GM19043 (cell line): ENCODE results near the gene CCDC57.

Experiments used
- ATAC-seq: cut with Tn5 transposase; IDR thresholded peaks from one replicate; pipeline ENCODE4 v1.9.1; 2021; ENCODE audit warnings: low read depth; ENCODE audit not compliant: unreplicated experiment

The CCDC57 gene

GRCh38 chr17:82129095-82129494, 83.5 kb downstream of the CCDC57 start:
- ATAC-seq, result no peak

GRCh38 chr17:82128287-82128686, 84.4 kb downstream of the CCDC57 start:
- ATAC-seq, result no peak

DNA sequence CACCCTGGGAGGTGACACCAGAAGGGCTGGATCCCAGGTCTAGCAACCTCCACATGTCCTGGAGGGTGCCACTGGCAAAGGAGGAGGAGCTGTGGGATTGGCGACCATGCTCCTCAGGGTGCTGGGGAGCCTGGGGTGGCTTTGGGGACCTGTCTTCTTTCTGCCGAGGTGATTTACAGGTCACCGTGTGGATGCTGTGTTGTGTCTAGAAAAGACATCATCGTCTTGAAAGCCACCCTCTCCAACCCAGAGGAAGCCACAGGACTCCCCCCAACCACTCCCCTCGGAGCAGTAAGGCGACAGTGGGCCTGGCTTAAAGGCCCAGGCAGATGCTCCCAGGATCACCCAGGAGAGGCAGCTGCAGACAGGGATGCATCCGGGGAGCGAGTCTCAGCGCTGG, 84.9 kb downstream of the CCDC57 start:
- ATAC-seq, result no peak

DNA sequence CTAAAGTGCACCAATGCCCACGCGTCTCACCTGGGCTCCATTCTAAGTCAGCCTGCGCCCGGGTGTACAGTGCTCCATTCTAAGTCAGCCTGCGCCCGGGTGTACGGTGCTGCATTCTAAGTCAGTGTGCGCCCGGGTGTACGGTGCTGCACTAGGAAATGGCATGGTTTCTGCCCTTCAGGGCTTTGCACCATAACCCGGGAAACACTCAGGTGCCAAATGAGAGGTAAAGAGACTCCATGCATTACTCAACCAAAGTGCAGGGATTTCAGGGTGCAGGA, 85.4 kb downstream of the CCDC57 start:
- ATAC-seq, result no peak

DNA sequence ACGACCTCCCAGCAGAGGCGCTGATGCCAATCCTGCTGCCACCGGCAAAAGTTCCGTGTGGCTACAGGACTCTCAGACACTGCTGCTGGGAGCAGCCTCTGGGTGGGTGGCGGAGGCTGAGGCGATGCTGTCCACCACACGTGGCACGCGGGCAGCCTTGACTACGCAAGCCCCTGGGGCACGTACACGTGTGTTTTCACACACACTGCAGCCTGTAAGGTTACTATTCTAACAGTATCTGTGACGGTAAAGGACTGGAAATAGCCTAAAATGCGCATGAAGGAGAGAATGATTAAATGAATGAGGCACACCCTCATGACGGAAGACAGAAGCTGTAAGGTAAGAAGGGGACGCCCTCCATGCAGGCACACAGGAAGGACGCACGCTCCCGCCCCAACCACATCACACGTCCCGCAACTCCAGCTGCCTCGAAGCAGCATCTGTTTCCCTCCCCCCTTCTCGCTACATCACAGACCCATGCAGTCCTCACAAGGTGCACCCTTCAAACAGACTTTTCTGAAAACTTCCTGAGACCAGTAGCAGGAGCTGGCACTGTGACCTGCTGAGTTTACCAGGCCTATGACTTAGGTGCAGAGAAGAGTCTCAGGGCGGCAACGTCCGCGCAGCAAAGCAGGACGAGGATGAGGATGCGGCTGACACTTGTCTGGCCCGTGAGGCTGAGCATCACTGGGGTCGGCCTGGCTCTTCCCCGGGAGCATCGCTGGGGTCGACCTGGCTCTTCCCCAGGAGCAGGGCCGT, 85.9 kb downstream of the CCDC57 start:
- ATAC-seq, result no peak

- no peak for ATAC-seq
These were observed 88.5 kb downstream of the CCDC57 start for GRCh38 chr17:82124101-82124500.

- no peak for ATAC-seq
These were observed 90.7 kb downstream of the CCDC57 start for GRCh38 chr17:82121660-82122629.

DNA sequence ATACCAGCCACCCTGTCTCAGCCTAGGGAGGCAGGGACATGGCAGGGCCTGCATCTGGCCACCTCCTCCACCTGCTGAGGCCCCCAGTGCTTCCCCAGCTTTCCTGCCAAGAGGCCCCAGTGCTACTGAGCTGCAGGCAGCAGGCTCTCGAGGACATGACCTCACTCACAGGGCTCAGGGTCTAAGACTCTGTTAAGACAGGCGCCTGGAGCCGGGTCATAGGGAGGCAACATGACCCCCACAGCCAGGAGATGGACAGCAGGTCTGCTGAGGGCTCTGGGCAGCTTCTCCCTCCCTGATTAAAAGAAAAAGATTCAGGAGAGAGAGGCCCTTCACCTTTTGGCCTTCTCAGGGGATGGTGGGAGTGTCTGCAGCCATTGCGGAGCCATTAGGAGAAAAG, 91.4 kb downstream of the CCDC57 start:
- no peak for ATAC-seq

- no peak for ATAC-seq
These were observed 92.5 kb downstream of the CCDC57 start for GRCh38 chr17:82120148-82120547.

- ATAC-seq, result no peak
These were observed 93.7 kb downstream of the CCDC57 start for GRCh38 chr17:82118815-82119380.

DNA sequence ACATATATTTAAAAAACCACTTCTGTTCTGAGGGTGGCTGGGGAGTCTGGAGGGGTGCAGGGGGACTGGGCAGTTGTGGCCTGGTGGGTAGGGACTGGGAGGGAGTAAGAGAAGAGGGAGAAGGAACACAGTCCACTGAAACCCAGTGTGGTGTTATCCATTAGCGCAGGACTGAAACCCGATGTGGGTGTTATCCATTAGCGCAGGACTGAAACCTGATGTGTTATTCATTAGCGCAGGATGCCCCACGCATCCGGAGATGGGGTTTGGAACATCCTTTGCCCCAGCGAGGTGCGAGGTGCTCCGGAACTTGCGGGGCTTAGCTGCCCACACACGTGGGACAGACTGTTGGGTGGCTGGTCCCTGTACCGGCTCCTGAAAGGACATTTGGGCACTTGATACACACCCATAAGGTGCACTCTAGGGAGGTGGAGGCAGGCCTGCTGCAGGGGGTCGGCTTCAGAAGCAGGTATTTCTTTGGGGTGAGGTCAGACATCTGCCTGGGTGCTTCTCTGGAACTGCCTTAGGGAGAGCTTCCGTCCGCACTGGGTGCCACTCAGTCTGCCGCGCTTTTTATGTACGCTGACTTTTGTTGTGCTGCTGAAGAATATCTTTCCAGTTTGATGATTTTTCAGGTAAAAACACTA, 94.4 kb downstream of the CCDC57 start:
- ATAC-seq, result no peak

DNA sequence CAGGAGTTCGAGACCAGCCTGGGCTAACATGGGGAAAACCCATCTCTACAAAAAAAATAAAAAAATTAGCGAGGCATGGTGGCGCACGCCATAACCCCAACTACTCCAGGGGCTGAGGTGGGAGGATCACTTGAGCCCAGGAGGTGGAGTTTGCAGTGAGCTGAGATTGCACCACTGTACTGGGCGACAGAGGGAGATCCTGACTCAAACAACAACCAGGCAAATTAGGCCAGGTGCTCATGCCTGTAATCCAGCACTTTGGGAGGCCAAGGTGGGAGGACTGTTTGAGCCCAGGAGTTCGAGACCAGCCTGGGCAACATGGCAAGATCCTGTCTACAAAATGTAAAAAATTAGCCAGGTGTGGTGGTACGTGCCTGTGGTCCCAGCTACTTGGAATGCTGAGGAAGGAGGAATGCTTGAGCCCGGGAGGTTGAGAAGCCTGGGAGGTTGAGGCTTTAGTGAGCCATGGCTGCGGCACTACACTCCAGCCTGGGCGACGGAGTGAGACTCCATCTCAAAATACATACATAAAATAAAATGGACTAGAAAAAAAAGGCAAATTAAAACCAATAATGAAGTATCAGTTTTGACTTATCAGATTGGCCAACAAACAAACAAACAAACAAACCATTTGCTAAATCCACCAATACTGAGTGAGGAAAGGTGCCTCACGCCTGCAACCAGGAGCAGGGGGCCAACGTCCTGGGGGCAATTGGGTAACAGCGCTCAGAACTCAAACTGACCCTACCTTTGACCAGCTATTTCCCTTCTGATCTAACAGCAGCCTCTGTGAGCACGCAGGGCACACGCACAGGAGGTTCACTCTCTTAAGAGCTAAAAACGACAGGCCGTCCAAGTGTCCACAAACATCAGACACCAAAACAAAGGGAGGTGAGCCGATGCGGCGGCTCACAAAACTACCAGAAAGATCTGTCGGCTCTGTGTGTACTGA, 95.2 kb downstream of the CCDC57 start:
- no peak for ATAC-seq

DNA sequence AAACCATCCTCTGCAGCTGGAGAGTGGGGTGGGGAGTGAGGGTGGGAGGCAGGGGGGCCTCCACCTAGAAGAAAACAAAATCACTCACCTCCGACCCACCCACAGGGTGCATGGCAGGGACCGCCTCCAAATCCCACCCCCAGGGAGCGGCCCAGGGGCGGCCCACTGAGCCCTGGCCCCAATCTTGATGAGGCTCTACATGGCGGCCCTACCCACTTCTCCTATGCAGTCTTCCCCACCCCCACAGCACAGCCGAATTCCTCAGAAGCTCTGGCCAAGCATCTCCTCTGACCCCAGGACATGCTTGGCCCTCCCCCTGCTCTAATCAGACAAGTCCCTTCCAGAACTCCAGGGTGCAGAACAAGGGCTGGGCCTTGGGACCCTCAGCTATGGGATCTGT, 96.4 kb downstream of the CCDC57 start:
- no peak for ATAC-seq

DNA sequence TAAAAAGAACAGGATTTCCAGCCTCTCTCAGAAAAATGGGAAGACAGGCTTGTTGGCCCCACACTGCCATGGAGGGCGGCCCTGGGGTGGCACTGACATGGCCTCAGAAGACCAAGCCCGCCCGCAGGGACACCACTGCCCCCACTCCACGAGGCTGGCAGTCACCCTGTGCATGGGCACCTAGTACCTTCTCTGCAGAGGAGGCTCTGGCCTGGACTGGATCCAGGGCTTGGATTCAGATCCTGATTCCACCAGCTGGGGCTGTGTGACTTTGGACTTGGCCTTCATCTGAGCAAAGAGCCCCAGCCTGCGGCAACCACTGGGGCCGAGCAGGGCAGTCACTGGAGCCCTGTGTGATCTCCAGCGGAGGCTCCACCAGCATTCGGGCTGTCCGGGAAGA, 97.8 kb downstream of the CCDC57 start:
- no peak for ATAC-seq

DNA sequence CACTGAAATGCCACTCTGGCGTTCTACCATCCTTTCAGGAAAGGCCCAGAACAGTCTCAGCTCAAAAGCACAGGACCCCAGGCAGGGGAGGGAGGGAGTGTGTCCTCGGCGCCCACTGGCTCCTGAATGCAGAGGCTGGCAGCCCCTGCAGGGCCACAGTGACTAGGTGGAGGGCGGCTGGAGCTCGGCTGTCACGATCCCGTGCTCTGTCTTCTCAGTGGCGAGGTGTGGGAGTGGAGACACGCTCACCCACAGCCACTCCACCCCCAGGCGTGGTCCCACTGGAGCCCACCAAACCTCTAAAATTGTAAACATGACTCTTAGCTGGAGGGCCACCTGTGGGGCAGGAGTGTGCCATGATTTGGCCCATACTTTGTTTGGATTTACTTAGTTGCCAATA, 98.2 kb downstream of the CCDC57 start:
- ATAC-seq, result no peak

DNA sequence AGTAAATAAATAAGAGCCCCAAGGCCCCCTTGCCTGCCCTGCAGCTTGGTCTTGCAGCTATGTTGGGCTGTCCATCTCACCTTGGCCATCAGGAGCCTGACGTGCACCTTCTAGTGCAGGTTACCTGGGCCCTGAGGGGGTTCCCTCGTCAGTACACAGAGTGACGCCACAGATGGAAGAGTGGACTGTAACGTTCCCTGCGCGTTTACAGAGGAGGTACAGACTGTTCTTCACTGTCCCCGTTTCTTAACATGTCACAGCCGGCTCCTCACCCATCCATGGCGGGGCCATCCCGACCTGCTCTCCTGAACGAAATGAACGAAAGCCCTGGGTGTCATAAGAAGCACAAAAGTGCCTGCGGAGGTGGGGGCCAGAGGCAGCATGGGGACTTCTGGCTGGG, 98.7 kb downstream of the CCDC57 start:
- ATAC-seq, result no peak

- no peak for ATAC-seq
These were observed 99.2 kb downstream of the CCDC57 start for GRCh38 chr17:82113422-82113821.

- ATAC-seq, result no peak
These were observed 99.7 kb downstream of the CCDC57 start for GRCh38 chr17:82112914-82113311.

DNA sequence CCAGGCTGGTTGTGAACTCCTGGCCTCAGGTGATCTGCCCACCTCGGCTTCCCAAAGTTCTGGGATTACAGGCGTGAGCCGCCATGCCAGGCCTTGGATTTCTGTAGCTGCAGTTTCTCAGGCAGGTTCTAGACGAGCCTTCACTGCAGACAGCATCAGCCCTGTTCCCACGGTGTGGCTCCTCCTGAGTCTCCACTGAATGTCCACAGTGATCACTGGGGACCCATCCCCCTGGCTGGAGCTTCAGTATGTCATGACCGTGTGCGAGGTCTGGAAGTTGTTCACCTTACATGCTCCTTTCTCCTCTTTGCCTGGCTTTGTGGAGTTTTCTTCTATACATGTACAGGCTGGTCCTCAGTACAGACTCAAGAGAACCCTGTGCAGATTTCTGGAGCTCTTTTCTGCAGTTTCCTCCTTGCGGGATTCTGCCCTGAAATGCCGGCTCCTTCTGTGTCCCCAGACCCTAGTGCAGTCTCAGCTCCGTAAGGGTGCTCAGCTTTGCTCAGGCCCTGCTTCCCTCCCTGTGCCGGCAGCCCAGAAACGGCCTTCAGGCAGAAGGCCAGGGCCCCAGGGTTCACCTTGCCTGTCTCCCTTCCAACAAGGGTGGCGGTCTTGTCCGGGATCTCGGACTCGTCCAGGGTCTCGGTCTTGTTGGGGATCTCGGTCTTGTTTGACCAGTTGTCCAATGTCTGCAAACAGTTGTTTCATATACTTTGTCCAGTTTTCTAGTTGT, 100.3 kb downstream of the CCDC57 start:
- ATAC-seq, result no peak
